ENCODE measurements around the gene JSRP1. TPM values are rescaled to one million over a fixed set of nuclear protein-coding genes. Genes with fewer than 3 reads are reported as not detected.

The JSRP1 gene
- polyA plus RNA-seq, 1 of the 3 experiments (the other 2 are of a cell fraction): 0.76 TPM

DNA sequence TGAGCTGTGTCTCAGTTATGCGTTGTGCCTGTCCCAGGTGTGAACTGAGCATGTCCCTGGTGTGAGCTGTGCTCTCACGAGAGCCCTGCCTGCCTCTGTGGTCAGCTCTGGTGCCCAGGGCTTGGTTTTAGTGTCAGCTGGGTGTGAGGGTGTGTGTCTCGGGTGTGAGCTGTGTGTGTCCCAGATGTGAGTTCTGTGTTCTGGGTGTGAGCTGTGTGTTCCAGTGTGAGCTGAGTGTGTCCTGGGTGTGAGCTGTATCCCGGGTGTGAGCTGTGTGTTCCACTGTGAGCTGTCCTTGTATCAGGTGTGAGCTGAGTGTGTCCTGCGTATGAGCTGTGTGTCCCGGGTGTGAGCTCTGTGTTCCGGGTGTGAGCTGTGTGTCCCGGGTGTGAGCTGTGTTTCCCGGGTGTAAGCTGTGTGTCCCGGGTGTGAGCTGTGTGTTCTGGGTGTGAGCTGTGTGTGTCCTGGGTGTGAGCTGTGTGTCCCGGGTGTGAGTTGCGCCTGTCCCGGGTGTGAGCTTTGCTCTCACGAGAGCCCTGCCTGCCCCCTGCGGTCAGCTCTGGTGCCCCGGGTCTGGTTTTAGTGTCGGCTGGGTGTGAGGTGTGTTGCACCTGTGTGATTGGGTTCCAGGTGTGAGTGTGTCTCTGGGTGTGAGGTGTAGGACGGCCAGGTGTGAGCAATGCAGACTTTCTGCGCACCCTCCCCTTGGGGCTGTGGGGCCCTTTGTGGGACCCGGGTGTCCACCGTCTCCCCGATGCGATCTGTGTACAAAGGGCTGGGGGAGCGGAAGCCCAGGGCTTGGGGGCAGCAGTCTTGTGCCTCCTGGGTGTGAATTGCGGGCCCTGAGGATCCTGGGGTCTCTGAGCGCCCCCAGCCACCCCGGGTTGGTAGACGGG, 32.8 kb upstream of the JSRP1 start:
- CTCF ChIA-PET: interaction anchor here (1.3 to 3.2 kb wide), 4 partner anchors 11 to 38 kb away, joined by 3 to 33 read pairs (median 16); no protein-coding TSS in a partner anchor
- Histone ChIP-seq H3F3A (replicated peaks; ENCODE audit: insufficient read depth) (peaks cover 9% of the 10 kb centered on the region), H3K9me3 (no peaks in the 10 kb centered on the region), H3K79me2 (ENCODE audit: insufficient read depth) (no peaks in the 10 kb centered on the region), H4K20me1 (ENCODE audit: insufficient read depth) (peaks cover 16% of the 10 kb centered on the region; the same call in 1 of the 2 replicates), H3K36me3 (replicated peaks in 1 of 2; ENCODE audit: control insufficient read depth in 1 of 2, insufficient read depth in 2 of 2, low read length in 1 of 2) (no peaks in the 10 kb centered on the region), H3K27me3 (ENCODE audit: insufficient read depth) (peaks cover 37% of the 10 kb centered on the region), H2AFZ (ENCODE audit: low read depth) (no peak overlapping the region), H3K9ac (no peak overlapping the region), H3K27ac (ENCODE audit: low read depth in 2 of 2, low read length in 1 of 2) (no peak overlapping the region), H3K4me1 (ENCODE audit: control insufficient read depth in 1 of 2, insufficient read depth in 2 of 2, low read depth in 1 of 2, low read length in 1 of 2) (peaks cover 0 to 8% of the 10 kb centered on the region in 2 experiments; a peak in 1 of 4 replicates), H3K4me2 (no peak overlapping the region), H3K4me3 (ENCODE audit: low read depth in 2 of 2, low read length in 1 of 2) (no peak overlapping the region), H3K9me2 (no peaks in the 10 kb centered on the region)
- POLR2A ChIA-PET: interaction anchor here (0.7 to 1.6 kb wide), 2 partner anchors 13 to 18 kb away, joined by 3 to 4 read pairs; no protein-coding TSS in a partner anchor
- WGBS (ENCODE audit: low lambda C conversion rate): 44% methylated on average over 17 of the region's 28 CpGs
- TF ChIP-seq TEAD4 (IDR thresholded peaks at IDR 0.05; ENCODE audit: borderline replicate concordance, insufficient read depth) (no peak), RAD21 (IDR thresholded peaks at IDR 0.05; ENCODE audit: low read length) (no peak), EP300 (IDR thresholded peaks at IDR 0.05; ENCODE audit: borderline replicate concordance in 1 of 2, low read depth in 1 of 2, low read length in 1 of 2) (no peak), NRF1 (IDR thresholded peaks at IDR 0.05; ENCODE audit: low read depth, low read length) (no peak), YY1 (IDR thresholded peaks at IDR 0.05; ENCODE audit: low read depth) (no peak), FOXM1 (IDR thresholded peaks at IDR 0.05; ENCODE audit: low read depth) (no peak), RXRA (IDR thresholded peaks at IDR 0.05; ENCODE audit: borderline replicate concordance, low read depth) (no peak), FOXJ3 (CRISPR knock-in tag; IDR thresholded peaks at IDR 0.05) (no peak), CHD2 (IDR thresholded peaks at IDR 0.05; ENCODE audit: low read length, partially characterized antibody) (no peak), POLR2AphosphoS5 (IDR thresholded peaks at IDR 0.05; ENCODE audit: low read depth, low read length) (no peak), FOSL2 (IDR thresholded peaks at IDR 0.05; ENCODE audit: borderline replicate concordance, low read depth) (no peak)
- TF ChIP-seq, protein P1, sequence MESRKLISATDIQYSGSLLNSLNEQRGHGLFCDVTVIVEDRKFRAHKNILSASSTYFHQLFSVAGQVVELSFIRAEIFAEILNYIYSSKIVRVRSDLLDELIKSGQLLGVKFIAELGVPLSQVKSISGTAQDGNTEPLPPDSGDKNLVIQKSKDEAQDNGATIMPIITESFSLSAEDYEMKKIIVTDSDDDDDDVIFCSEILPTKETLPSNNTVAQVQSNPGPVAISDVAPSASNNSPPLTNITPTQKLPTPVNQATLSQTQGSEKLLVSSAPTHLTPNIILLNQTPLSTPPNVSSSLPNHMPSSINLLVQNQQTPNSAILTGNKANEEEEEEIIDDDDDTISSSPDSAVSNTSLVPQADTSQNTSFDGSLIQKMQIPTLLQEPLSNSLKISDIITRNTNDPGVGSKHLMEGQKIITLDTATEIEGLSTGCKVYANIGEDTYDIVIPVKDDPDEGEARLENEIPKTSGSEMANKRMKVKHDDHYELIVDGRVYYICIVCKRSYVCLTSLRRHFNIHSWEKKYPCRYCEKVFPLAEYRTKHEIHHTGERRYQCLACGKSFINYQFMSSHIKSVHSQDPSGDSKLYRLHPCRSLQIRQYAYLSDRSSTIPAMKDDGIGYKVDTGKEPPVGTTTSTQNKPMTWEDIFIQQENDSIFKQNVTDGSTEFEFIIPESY (IDR thresholded peaks at IDR 0.05; ENCODE audit: borderline replicate concordance, low read depth): no peak
- TF ChIP-seq, protein P2, sequence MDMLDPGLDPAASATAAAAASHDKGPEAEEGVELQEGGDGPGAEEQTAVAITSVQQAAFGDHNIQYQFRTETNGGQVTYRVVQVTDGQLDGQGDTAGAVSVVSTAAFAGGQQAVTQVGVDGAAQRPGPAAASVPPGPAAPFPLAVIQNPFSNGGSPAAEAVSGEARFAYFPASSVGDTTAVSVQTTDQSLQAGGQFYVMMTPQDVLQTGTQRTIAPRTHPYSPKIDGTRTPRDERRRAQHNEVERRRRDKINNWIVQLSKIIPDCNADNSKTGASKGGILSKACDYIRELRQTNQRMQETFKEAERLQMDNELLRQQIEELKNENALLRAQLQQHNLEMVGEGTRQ (IDR thresholded peaks at IDR 0.05; ENCODE audit: borderline replicate concordance, low read depth, low read length): no peak
- no peak for DNase-seq
